ENCODE results near the gene DLGAP1. TPM values are rescaled to one million over a fixed set of nuclear protein-coding genes. Genes with fewer than 3 reads are reported as not detected.

The DLGAP1 gene
- total and polyA plus RNA-seq, 2 of the 4 experiments (the other 2 are of a cell fraction), result under 0.01 to 0.09 TPM

DNA sequence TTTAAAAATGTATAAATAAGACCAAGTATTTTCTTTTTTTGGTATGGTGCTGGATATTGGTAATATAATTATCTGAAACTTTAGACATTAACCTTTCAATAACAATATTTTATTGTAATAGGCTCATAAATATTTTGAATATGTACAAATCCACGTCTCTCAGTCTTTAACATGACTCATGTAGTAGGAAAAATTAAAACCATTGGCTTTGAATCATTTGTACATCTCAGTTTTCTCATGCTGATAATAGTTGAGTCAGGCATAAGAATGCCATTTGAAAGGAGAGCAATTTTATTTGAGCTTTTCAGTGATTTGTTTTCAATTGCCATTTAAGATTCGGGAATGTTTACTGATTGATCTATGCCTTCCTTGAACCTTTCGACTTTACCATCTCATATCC lies 640.3 kb downstream of the DLGAP1 start:
- TF ChIP-seq NFE2L2 (IDR thresholded peaks at IDR 0.05; ENCODE audit: low read depth, low read length) (no peak), FOS (IDR thresholded peaks at IDR 0.05; ENCODE audit: low read depth, low read length) (0 out of 2 replicates have a peak, but pooled peaks have one; percentile 12)
- intact Hi-C loops (cut with micrococcal nuclease), result loop anchor here (5.0 kb wide), 1 partner anchor 37 kb away; no protein-coding TSS in a partner anchor
- H2BK120ac ChIP-seq (ENCODE audit: low read depth, low read length), result peak overlapping the region; percentile 81; the same call in 1 of the 2 replicates
- no TSS peak for BruUV-seq (replicated peaks)
- H3K9ac ChIP-seq (ENCODE audit: low read depth, low read length), result no peak overlapping the region; the same call in 1 of the 2 replicates
- H2BK15ac ChIP-seq (ENCODE audit: low read depth, low read length), result peak overlapping the region; percentile 83
- in situ Hi-C loops (cut with MboI; ENCODE audit: low sequenced_read_pairs), result no loop called here
- no peak overlapping the region for H2AK9ac ChIP-seq (replicated peaks; ENCODE audit: low read depth, low read length, poor library complexity)
- H4K5ac ChIP-seq (ENCODE audit: low read depth, low read length), result peak overlapping the region; percentile 98; the same call in 1 of the 2 replicates
- H3K4ac ChIP-seq (ENCODE audit: low read depth, low read length), result peak overlapping the region; percentile 4; the same call in 1 of the 2 replicates
- no peaks in the 10 kb centered on the region for H4K20me1 ChIP-seq (ENCODE audit: insufficient read depth, low read length)
- no peak overlapping the region for H4K91ac ChIP-seq (ENCODE audit: insufficient read depth, low read depth, low read length)
- DNase-seq, result peak; percentile 74
- no peak overlapping the region for H3K23ac ChIP-seq (ENCODE audit: low read depth, low read length)
- H2BK5ac ChIP-seq (ENCODE audit: low read depth, low read length, poor library complexity, severe bottlenecking), result peak overlapping the region; percentile 79
- H2BK20ac ChIP-seq (ENCODE audit: low read depth, low read length), result peak overlapping the region; percentile 80; the same call in 1 of the 2 replicates
- H3K27me3 ChIP-seq (ENCODE audit: control insufficient read depth, insufficient read depth, low read length), result no peaks in the 10 kb centered on the region
- H3K36me3 ChIP-seq (ENCODE audit: control insufficient read depth, insufficient read depth, low read length), result no peaks in the 10 kb centered on the region; the same call in 1 of the 2 replicates
- no peak overlapping the region for H3K4me3 ChIP-seq (ENCODE audit: insufficient read depth, low read depth, low read length)
- H3K9me3 ChIP-seq (ENCODE audit: control insufficient read depth, insufficient read depth, low read length), result no peaks in the 10 kb centered on the region
- H3K4me1 ChIP-seq (ENCODE audit: control insufficient read depth, insufficient read depth, low read length), result peaks cover 13% of the 10 kb centered on the region
- H2AFZ ChIP-seq (replicated peaks; ENCODE audit: low read length, poor library complexity), result no peak overlapping the region
- ChIA-PET POLR2A (ENCODE audit: unreplicated experiment) (no interaction called here), CTCF (no interaction called here)
- no peak overlapping the region for H3K56ac ChIP-seq (ENCODE audit: extremely low read depth, insufficient read depth, low read length)
- ATAC-seq (ENCODE audit: low read depth), result peak; percentile 24; the same call in 1 of the 2 replicates
- peak overlapping the region; percentile 67; the same call in 1 of the 2 replicates for H3K4me2 ChIP-seq (ENCODE audit: low read depth, low read length)
- H3K9me1 ChIP-seq (ENCODE audit: insufficient read depth, low read length), result no peaks in the 10 kb centered on the region
- dilution Hi-C loops (cut with HindIII; ENCODE audit: low sequenced_read_pairs, unreplicated experiment), result no loop called here
- H3K14ac ChIP-seq (replicated peaks; ENCODE audit: low read depth, low read length), result no peak overlapping the region
- WGBS, 2 experiments (ENCODE audit: extremely low coverage in 2 of 2, insufficient read length in 1 of 2), result no CpG with 5 or more reads among the region's 3 CpGs
- no peak overlapping the region for H2AK5ac ChIP-seq (ENCODE audit: low read depth, low read length)
- peak overlapping the region; percentile 66; a peak in 3 of 4 replicates for H4K8ac ChIP-seq (ENCODE audit: low read depth in 2 of 2, low read length in 2 of 2)
- no peaks in the 10 kb centered on the region for H3K79me1 ChIP-seq (ENCODE audit: low read depth in 1 of 2, low read length in 2 of 2)
- H3K18ac ChIP-seq (ENCODE audit: low read depth, low read length), result peak overlapping the region; percentile 99
- peak overlapping the region; percentile 37 for H3K27ac ChIP-seq (ENCODE audit: insufficient read depth, low read length)
